Left colon (tissue), 2 donors: ENCODE results near the gene OR1F1. TPM values are rescaled to one million over a fixed set of nuclear protein-coding genes. Genes with fewer than 3 reads are reported as not detected.
"Not testable (repeated sequence)": the region's sequence is repeated elsewhere in the genome, so short reads cannot be mapped to it uniquely, and the experiment has no call there.

Experiments used
- ATAC-seq: fragments of 200-7000 bp; cut with Tn5 transposase; one replicate; pipeline ENCODE4 v1.9.1; 2020; ENCODE audit warnings: mild to moderate bottlenecking, moderate library complexity
- DNase-seq, 2 donors: peaks; one replicate each; pipeline ENCODE4 v3.0.0-alpha.2; 2020
- intact Hi-C, 2 donors: fragments of 100-400 bp; cut with DNase I in 1 of 2; cut with micrococcal nuclease in 1 of 2; formaldehyde crosslinking; loops; one replicate each; pipeline versions ENCODE4 v1.11.2 to v1.14.0; 2022; cut with DNase I, micrococcal nuclease
- total RNA-seq, 2 donors: library from RNA; stranded (reverse); fragmentation: NEBNext Ultra II Directional; extraction: Animal tissue kit (Norgen Biotek cat#: 25700); gene quantifications; one replicate each; pipeline ENCODE4 v1.2.1, GENCODE V29; 2021
- donor health status: DM: no; HTN: no; CAD: no.
- donor health status: DM: yes; HTN: yes; CAD: no.

OR1F1 gene
- total RNA-seq, 2 donors from 2014 or later: not detected

GRCh38 chr16:3149630-3150345 lies 38.2 kb upstream of the OR1F1 start:
- intact Hi-C loops: no loop called here
- ATAC-seq (peak; percentile 66), DNase-seq (peak; percentile 75 to 88)

GRCh38 chr16:3150346-3151218 lies 37.4 kb upstream of the OR1F1 start:
- DNase-seq (peak; percentile 95 to 97), ATAC-seq (peak; percentile 90)
- intact Hi-C loops: no loop called here

GRCh38 chr16:3152027-3152276 lies 36.1 kb upstream of the OR1F1 start:
- intact Hi-C loops: no loop called here
- DNase-seq (no peak), ATAC-seq (no peak)

- ATAC-seq (peak; percentile 14), DNase-seq (peak; percentile 80 to 83)
- intact Hi-C loops: no loop called here
Observed at GRCh38 chr16:3152277-3152990, 35.6 kb upstream of the OR1F1 start.

GRCh38 chr16:3152991-3153368 lies 35.0 kb upstream of the OR1F1 start:
- intact Hi-C loops: no loop called here
- ATAC-seq (no peak), DNase-seq (no peak)

GRCh38 chr16:3155181-3155580 lies 32.8 kb upstream of the OR1F1 start:
- DNase-seq (no peak), ATAC-seq (no peak)
- intact Hi-C loops: no loop called here

GRCh38 chr16:3155972-3156371 lies 32.0 kb upstream of the OR1F1 start:
- no peak for ATAC-seq
- intact Hi-C loops: no loop called here

GRCh38 chr16:3157229-3158025 lies 30.6 kb upstream of the OR1F1 start:
- intact Hi-C loops: no loop called here
- peak; percentile 30 for ATAC-seq
- DNase-seq: peak; percentile 62 to 65

More at GRCh38 chr16:3155972-3156371, 32.0 kb upstream of the OR1F1 start:
- DNase-seq: no peak

- intact Hi-C loops: no loop called here
- peak; percentile 26 for ATAC-seq
- no peak for DNase-seq
Observed at GRCh38 chr16:3158026-3158509, 29.9 kb upstream of the OR1F1 start.

- DNase-seq (peak; percentile 90 to 95), ATAC-seq (peak; percentile 84)
- intact Hi-C loops: no loop called here
Observed at GRCh38 chr16:3158510-3159314, 29.3 kb upstream of the OR1F1 start.

GRCh38 chr16:3161235-3162018 lies 26.6 kb upstream of the OR1F1 start:
- ATAC-seq (peak; percentile 21), DNase-seq (peak; percentile 44 to 67)
- intact Hi-C loops: no loop called here

GRCh38 chr16:3164121-3164991 lies 23.6 kb upstream of the OR1F1 start:
- no peak for ATAC-seq
- DNase-seq: no peak
- intact Hi-C loops: no loop called here

- DNase-seq (no peak), ATAC-seq (peak; percentile 3)
- intact Hi-C loops: no loop called here
Observed at GRCh38 chr16:3165111-3165822, 22.7 kb upstream of the OR1F1 start.

GRCh38 chr16:3166505-3166886 lies 21.5 kb upstream of the OR1F1 start:
- DNase-seq: no peak
- ATAC-seq: no peak
- intact Hi-C loops: no loop called here

- intact Hi-C loops, DNase-seq, ATAC-seq: not testable (repeated sequence)
Observed at GRCh38 chr16:3168729-3169128, 19.3 kb upstream of the OR1F1 start.
